Measurements from ENCODE around the gene ABCB1. TPM values are rescaled to one million over a fixed set of nuclear protein-coding genes. Genes with fewer than 3 reads are reported as not detected.

The ABCB1 gene
- total RNA-seq, 4 donors from 2014 or later = 2.8 to 109 (median 61.1) TPM

DNA sequence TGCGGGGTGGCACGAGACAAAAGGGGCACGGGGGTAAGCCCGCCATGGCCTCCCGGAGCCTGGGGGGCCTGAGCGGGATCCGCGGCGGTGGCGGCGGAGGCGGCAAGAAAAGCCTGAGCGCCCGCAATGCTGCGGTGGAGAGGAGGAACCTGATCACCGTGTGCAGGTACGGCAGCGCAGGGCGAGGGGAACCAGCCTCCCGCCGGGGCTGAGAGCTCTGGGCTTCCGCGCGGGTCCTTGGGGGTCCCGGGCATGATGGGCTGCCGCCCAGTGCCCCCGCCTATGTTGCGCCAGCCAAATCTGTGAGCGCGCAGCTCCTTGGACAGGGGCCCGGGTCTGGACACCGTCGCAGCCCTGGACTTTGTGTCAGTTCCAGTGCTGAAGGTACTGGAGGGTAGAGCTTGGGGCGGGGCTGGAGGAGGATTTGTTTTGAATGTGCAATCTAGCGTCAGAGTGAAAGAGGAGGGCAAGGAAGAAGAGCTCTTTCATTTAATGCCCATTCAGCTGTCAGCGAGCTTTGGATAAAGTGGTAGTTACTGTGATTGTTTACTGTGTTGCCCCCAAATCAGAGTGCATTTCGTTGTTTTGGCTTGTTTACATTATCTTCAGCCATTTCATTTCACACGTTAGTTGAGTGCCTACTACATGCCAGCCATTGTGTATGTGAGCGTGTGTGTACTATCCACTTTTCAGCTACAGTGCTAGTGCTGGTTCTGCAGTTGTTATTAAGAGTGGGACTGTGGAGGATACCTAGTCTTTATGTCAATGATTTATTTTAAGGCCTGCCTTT is 28.3 kb upstream of the ABCB1 start:
- intact Hi-C loops (cut with DNase I; ENCODE audit: low total_unique reads) (no loop called here), in situ Hi-C loops (cut with MboI; ENCODE audit: low pct_ligation_motif_present in 1 of 4, low pct_unique_long_range_greater_than_20kb in 1 of 4, low sequenced_read_pairs in 3 of 4) (no loop called here)
- H3K4me1 ChIP-seq = peaks cover 0 to 13% (median 9%) of the 10 kb centered on the region in 4 donors
- no peaks in the 10 kb centered on the region for H3K27me3 ChIP-seq
- 8 to 52% methylated on average over 4 to 39 of the region's 39 CpGs for WGBS, 2 donors (ENCODE audit: low coverage in 1 of 2)
- H3K4me3 ChIP-seq = peak overlapping the region; percentile 52 to 82 (median 66)
- H3K9me3 ChIP-seq = no peaks in the 10 kb centered on the region
- TF ChIP-seq, protein P1, sequence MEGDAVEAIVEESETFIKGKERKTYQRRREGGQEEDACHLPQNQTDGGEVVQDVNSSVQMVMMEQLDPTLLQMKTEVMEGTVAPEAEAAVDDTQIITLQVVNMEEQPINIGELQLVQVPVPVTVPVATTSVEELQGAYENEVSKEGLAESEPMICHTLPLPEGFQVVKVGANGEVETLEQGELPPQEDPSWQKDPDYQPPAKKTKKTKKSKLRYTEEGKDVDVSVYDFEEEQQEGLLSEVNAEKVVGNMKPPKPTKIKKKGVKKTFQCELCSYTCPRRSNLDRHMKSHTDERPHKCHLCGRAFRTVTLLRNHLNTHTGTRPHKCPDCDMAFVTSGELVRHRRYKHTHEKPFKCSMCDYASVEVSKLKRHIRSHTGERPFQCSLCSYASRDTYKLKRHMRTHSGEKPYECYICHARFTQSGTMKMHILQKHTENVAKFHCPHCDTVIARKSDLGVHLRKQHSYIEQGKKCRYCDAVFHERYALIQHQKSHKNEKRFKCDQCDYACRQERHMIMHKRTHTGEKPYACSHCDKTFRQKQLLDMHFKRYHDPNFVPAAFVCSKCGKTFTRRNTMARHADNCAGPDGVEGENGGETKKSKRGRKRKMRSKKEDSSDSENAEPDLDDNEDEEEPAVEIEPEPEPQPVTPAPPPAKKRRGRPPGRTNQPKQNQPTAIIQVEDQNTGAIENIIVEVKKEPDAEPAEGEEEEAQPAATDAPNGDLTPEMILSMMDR (IDR thresholded peaks at IDR 0.05) = no peak
- peak; percentile 78 for TF ChIP-seq POLR2A (IDR thresholded peaks at IDR 0.05)
- no peak for TF ChIP-seq EP300 (IDR thresholded peaks at IDR 0.05; ENCODE audit: low read depth)
- TF ChIP-seq POLR2AphosphoS5 (IDR thresholded peaks at IDR 0.05) = peak; percentile 43 to 82 (median 73)
- no peaks in the 10 kb centered on the region for H3K36me3 ChIP-seq
- peak; percentile 73 for DNase-seq
- peak overlapping the region; percentile 62 to 86 (median 72) for H3K27ac ChIP-seq

DNA sequence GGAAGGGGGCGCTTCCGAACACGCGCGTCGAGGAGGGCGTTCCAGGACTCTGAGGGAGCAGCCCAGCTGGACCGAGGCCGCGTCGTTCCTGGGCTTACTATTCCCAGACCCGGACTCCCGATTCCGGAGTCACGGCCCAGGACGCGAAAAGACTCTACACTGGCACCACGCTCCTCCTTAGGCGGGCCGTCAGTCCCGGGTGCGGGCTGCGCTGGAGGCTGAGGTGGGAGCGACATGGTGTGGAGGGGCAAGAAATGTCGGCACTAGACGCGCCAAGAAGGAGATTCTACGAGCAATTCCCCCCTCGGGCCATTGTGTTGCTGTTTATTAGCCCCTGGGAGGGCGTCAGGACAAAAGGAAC is 26.9 kb upstream of the ABCB1 start:
- Histone ChIP-seq H3K27ac (peak overlapping the region in 3 of 4 donors; percentile 62 to 86 (median 75)), H3K4me3 (peak overlapping the region; percentile 52 to 82 (median 66)), H3K36me3 (no peaks in the 10 kb centered on the region), H3K4me1 (peaks cover 0 to 13% (median 9%) of the 10 kb centered on the region in 4 donors), H3K9me3 (no peaks in the 10 kb centered on the region), H3K27me3 (no peaks in the 10 kb centered on the region)
- TF ChIP-seq POLR2AphosphoS5 (IDR thresholded peaks at IDR 0.05) (no peak), POLR2A (IDR thresholded peaks at IDR 0.05) (no peak), EP300 (IDR thresholded peaks at IDR 0.05; ENCODE audit: low read depth) (no peak)
- TF ChIP-seq, protein P1 (IDR thresholded peaks at IDR 0.05) = no peak
- WGBS, 2 donors (ENCODE audit: low coverage in 1 of 2) = 1 to 2% methylated on average over 12 to 16 of the region's 30 CpGs
- intact Hi-C loops (cut with DNase I; ENCODE audit: low total_unique reads) (no loop called here), in situ Hi-C loops (cut with MboI; ENCODE audit: low pct_ligation_motif_present in 1 of 4, low pct_unique_long_range_greater_than_20kb in 1 of 4, low sequenced_read_pairs in 3 of 4) (no loop called here)
- DNase-seq = peak; percentile 18

DNA sequence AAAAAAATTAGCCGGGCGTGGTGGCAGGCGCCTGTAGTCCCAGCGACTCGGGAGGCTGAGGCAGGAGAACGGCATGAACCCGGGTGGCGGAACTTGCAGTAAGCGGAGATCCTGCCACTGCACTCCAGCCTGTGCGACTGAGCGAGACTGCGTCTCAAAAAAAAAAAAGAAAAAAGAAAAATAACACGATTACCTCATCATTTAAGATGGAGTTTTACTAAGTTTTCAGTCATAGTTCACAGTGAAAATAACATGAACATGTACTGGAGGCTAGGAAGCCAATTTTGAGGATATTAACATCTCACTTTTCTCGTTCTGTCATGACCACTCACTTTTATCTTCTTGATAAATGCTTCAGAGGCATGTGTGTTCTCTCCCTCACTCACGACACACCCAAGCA is 24.4 kb upstream of the ABCB1 start:
- intact Hi-C loops (cut with DNase I; ENCODE audit: low total_unique reads) = no loop called here
- H3K36me3 ChIP-seq = no peaks in the 10 kb centered on the region
- no peak overlapping the region for H3K4me3 ChIP-seq
- H3K27ac ChIP-seq = no peak overlapping the region
- in situ Hi-C loops (cut with MboI; ENCODE audit: low pct_ligation_motif_present in 1 of 4, low pct_unique_long_range_greater_than_20kb in 1 of 4, low sequenced_read_pairs in 3 of 4) = no loop called here
- no peaks in the 10 kb centered on the region for H3K9me3 ChIP-seq
- WGBS, 2 donors (ENCODE audit: low coverage in 1 of 2) = 89% methylated on average over 14 to 15 of the region's 15 CpGs
- H3K27me3 ChIP-seq = no peaks in the 10 kb centered on the region
- no peak for DNase-seq
- peaks cover 0 to 13% (median 9%) of the 10 kb centered on the region in 4 donors for H3K4me1 ChIP-seq
- TF ChIP-seq POLR2AphosphoS5 (IDR thresholded peaks at IDR 0.05) = no peak
- TF ChIP-seq EP300 (IDR thresholded peaks at IDR 0.05; ENCODE audit: low read depth) = no peak
- TF ChIP-seq, protein P1 (IDR thresholded peaks at IDR 0.05) = no peak
- TF ChIP-seq POLR2A (IDR thresholded peaks at IDR 0.05) = no peak

DNA sequence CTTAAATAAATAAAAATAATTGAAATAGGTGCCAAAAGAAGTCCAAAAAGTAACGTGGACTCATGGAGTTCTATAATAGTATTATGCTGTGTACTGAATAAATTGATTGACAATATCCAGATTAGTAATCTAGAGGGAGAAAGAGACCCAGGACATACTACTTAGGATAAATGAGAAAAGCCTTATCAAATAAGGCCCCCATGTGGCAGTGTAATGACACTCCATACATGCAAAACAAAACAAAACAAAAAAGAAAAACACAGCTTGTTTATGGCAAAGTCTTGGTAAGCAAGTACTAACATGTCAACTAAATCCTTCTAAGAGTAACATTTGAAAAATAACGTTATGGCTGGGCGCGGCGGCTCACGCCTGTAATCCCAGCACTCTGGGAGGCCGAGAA is 23.9 kb upstream of the ABCB1 start:
- TF ChIP-seq POLR2A (IDR thresholded peaks at IDR 0.05) = no peak
- TF ChIP-seq EP300 (IDR thresholded peaks at IDR 0.05; ENCODE audit: low read depth) = no peak
- TF ChIP-seq, protein P1 (IDR thresholded peaks at IDR 0.05) = peak in 2 of 5 experiments; percentile 14 to 20
- TF ChIP-seq POLR2AphosphoS5 (IDR thresholded peaks at IDR 0.05) = no peak
- Histone ChIP-seq H3K36me3 (no peaks in the 10 kb centered on the region), H3K4me3 (no peak overlapping the region), H3K9me3 (no peaks in the 10 kb centered on the region), H3K27me3 (no peaks in the 10 kb centered on the region), H3K27ac (no peak overlapping the region), H3K4me1 (peaks cover 0 to 13% (median 9%) of the 10 kb centered on the region in 4 donors)
- WGBS, 2 donors (ENCODE audit: low coverage in 1 of 2) = 71 to 72% methylated on average over 6 to 7 of the region's 7 CpGs
- intact Hi-C loops (cut with DNase I; ENCODE audit: low total_unique reads) (no loop called here), in situ Hi-C loops (cut with MboI; ENCODE audit: low pct_ligation_motif_present in 1 of 4, low pct_unique_long_range_greater_than_20kb in 1 of 4, low sequenced_read_pairs in 3 of 4) (no loop called here)
- no peak for DNase-seq

Data from transverse colon (tissue), 4 donors.